Coronary artery (tissue), 2 donors: Measurements from ENCODE around the gene FER.

ENCODE experiments used
- DNase-seq: peaks from one replicate; pipeline ENCODE4 v3.0.0-alpha.2; 2017; ENCODE audit warnings: low spot score
- H3K27ac ChIP-seq, 2 donors: fragments of 200-600 bp; sonication (generic); one replicate each; pipeline ENCODE4 v1.5.1; 2016 to 2019
- H3K4me3 ChIP-seq: fragments of 200-600 bp; sonication (generic); 2 replicates; pipeline ENCODE4 v1.5.1; 2016; ENCODE audit warnings: mild to moderate bottlenecking, moderate library complexity
- TF ChIP-seq, protein P1 (sequence below): fragments of 200-600 bp; sonication (generic); IDR thresholded peaks from one replicate; pipeline ENCODE4 v1.5.1; 2019; ENCODE audit warnings: antibody characterized with exemption

FER gene

DNA sequence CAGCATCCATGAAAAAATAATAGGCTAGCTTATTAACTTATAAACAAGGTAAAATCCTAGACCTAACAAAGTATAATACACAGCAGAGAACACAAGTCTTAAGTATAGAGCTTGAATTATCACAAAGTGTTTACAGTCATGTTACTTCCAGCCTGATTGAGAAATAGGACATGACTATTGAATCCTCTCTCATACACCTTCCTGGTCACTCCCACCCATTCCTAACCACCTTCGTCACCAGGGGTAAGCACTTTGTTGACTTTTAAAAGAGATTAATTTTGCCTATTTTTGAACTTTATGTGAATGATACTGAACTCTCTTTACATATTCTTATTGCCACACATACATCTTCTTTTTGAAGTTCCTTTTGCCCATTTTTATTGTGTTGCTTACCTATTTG lies 336.2 kb downstream of the FER start:
- DNase-seq, result no peak
- no peak overlapping the region for H3K4me3 ChIP-seq
- H3K27ac ChIP-seq, result no peak overlapping the region
- TF ChIP-seq, protein P1, sequence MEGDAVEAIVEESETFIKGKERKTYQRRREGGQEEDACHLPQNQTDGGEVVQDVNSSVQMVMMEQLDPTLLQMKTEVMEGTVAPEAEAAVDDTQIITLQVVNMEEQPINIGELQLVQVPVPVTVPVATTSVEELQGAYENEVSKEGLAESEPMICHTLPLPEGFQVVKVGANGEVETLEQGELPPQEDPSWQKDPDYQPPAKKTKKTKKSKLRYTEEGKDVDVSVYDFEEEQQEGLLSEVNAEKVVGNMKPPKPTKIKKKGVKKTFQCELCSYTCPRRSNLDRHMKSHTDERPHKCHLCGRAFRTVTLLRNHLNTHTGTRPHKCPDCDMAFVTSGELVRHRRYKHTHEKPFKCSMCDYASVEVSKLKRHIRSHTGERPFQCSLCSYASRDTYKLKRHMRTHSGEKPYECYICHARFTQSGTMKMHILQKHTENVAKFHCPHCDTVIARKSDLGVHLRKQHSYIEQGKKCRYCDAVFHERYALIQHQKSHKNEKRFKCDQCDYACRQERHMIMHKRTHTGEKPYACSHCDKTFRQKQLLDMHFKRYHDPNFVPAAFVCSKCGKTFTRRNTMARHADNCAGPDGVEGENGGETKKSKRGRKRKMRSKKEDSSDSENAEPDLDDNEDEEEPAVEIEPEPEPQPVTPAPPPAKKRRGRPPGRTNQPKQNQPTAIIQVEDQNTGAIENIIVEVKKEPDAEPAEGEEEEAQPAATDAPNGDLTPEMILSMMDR, result no peak

DNA sequence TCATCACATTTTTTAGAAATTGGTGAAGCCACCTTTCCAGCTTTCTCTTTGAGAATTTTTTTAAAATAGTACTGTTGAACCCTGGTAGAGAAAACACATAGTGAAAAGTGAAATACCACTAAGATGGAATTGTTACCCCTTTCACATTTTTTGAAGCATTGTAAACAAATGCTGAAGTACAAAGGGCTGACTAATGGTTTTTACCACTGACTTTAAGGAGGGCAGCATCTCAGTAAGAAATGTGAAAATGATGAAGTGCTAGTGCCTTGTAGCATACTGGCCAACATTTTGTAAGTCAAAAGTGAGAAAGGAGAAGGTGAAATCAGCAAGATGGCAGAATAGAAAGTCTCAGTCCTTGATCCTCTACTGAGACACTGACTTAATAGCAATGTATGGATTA lies 341.5 kb downstream of the FER start:
- Histone ChIP-seq H3K27ac (no peak overlapping the region), H3K4me3 (no peak overlapping the region)
- TF ChIP-seq, protein P1, result no peak
- DNase-seq, result no peak

DNA sequence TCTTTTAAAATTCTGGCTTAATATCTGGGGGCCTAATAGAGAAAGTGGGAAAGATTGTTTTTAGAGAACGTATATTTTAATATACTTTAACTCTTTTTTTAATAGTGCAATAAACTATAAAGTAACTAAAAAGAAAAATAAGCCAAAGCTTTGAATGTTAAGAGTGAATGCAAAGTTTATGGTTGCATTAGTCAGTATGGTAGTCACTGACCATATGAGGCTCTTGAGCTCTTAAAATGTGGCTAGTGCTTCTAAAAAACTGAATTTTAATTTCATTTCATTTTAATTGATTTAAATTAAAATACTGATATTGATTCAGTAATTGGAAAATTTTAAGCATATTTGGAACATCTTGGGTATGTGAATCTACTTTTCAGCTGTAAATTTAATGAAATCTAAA lies 351.4 kb downstream of the FER start:
- H3K4me3 ChIP-seq, result no peak overlapping the region
- no peak overlapping the region for H3K27ac ChIP-seq
- TF ChIP-seq, protein P1, result no peak
- DNase-seq, result no peak

DNA sequence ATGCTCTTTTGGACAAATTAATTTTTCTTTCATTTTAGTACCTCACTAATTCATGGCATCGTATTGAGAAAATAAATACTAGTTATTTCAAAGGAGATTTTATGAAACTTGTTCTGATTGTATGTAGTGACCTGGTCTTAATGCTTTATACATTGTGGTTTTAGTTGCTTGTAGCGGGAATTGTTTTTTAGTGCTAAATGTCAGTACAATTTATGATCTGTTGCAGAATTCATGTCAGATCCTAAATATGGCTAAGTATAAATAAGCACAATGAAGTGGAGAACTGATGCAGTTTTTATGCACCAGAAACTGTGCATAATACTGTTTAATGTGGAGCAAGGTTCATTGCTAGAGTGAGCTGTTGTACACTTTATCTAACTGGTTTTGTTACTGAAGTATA lies 353.3 kb downstream of the FER start:
- no peak overlapping the region for H3K4me3 ChIP-seq
- no peak overlapping the region for H3K27ac ChIP-seq
- TF ChIP-seq, protein P1, result no peak
- DNase-seq, result no peak

DNA sequence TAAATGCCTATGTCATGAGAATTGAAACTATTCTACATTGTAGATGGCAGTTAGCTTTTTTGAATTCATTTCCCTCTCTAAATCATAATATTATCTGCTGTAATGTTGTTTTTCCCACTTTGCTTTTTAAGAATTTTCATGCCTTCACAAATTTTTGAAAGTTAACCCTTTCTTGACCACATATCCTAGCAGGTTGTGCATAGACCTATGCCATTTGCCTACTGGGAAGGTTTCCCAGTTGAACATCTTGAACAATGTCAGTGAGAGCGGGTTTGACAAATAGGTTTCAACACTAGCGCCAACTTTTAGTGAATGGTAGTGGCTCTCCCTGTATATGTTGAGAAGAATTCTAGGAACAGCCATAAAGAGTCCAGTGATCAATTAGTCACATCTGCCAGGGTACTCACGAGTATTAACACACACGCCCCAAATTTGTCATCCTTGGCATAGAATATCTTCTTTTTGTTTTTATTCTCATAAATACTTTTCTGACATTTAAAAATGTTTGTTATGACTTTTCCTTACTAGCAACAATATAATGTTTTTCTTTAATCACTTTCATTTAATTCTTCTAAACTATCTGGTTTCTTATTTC lies 354.5 kb downstream of the FER start:
- TF ChIP-seq, protein P1, result no peak
- Histone ChIP-seq H3K27ac (no peak overlapping the region), H3K4me3 (no peak overlapping the region)
- no peak for DNase-seq

DNA sequence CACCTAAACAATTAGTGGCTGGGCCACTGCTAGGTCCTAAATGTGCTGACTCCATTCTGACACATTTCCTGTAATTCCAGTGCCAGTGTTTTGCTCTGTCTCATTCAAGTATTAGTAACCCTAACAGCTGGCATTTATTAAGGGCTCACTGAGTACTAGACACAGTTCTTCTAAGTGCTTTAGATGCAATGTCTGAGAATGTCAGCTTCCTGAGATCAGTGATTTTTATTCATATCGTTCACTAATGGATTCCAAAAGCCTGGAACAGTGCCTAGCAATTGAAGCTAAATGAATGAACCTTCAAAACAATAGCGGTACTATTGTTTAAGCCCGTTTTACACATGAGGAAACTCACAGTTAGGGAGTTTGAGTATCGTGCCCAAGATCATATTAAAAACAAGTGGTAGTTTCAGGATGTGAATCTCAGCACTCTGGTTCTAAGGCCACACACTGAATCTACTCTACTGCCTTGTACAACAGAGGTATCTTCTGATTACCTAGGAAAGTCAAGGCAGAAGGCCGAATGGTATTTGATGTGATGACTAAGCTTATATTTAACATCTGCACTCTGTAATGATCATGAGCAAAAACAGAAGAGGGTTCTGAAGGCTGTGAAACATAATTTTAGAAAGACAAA lies 358.1 kb downstream of the FER start:
- no peak for DNase-seq
- H3K27ac ChIP-seq, result peak overlapping the region; percentile 22 to 58
- TF ChIP-seq, protein P1, result no peak
- H3K4me3 ChIP-seq, result peak overlapping the region; percentile 7

DNA sequence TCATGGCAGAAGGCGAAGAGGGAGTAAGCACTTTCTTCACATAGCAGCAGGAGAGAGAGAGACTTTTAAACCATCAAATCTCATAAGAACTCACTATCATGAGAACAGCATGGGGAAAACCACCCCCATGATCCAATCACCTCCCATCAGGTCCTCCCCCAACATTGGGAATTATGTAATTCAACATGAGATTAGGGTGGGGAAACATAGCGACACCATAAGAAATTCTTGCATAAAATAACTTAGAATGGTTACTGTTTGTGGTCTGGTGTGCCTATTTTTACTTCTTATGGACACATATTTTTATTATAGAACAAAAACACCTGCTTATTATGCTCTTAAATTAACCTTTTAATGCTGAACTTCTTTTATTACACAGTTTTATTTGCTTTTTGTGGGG lies 364.0 kb downstream of the FER start:
- TF ChIP-seq, protein P1, result no peak
- DNase-seq, result no peak
- no peak overlapping the region for H3K4me3 ChIP-seq
- H3K27ac ChIP-seq, result no peak overlapping the region
